H1 (cell line): Measurements from ENCODE around the gene UPK2. TPM values are rescaled to one million over a fixed set of nuclear protein-coding genes. Genes with fewer than 3 reads are reported as not detected.

Experiments used
- CTCF ChIA-PET: fragments of 300-600 bp; sonication (Branson Sonifier 250); formaldehyde crosslinking; loops from one replicate; lab custom pipeline; 2021; ENCODE audit not compliant: partially characterized antibody; lab: Charles Lee
- POLR2A ChIA-PET: fragments of 300-600 bp; sonication (Branson Sonifier 250); formaldehyde crosslinking; loops from one replicate; lab custom pipeline; 2021; ENCODE audit warnings: inconsistent platforms; ENCODE audit not compliant: partially characterized antibody; lab: Charles Lee
- DNase-seq, 2 experiments: peaks; one replicate each; pipeline versions ENCODE4 v3.0.0 to v3.0.0-alpha.2; 2010 to 2022; ENCODE audit warnings: low spot score in 2 of 2, low read depth in 1 of 2, mixed read lengths in 1 of 2
- FAIRE-seq: peaks from 2 replicates; lab custom pipeline; 2011; peaks lifted over from hg19 to GRCh38; lab: Jason Lieb, UNC
- H2AFZ ChIP-seq: 2 replicates; pipeline ENCODE4 v1.8.1; 2012; ENCODE audit warnings: low read length, inconsistent platforms
- H2AK5ac ChIP-seq: 2 replicates; pipeline ENCODE4 v1.6.1; 2013; ENCODE audit warnings: low read depth, low read length
- H2BK120ac ChIP-seq: replicated peaks from 2 replicates; pipeline ENCODE3; 2013; ENCODE audit warnings: low read depth, low read length, inconsistent platforms
- H2BK12ac ChIP-seq: 2 replicates; pipeline ENCODE4 v1.6.1; 2013; ENCODE audit warnings: low read depth, low read length
- H2BK15ac ChIP-seq: 2 replicates; pipeline ENCODE4 v1.6.1; 2013; ENCODE audit warnings: low read length
- H2BK20ac ChIP-seq: 2 replicates; pipeline ENCODE4 v1.6.1; 2013; ENCODE audit warnings: low read length
- H2BK5ac ChIP-seq: 2 replicates; pipeline ENCODE4 v1.6.1; 2013; ENCODE audit warnings: low read depth, low read length
- H3K14ac ChIP-seq: 2 replicates; pipeline ENCODE4 v1.6.1; 2013; ENCODE audit warnings: inconsistent platforms; ENCODE audit not compliant: insufficient read length
- H3K18ac ChIP-seq: 2 replicates; pipeline ENCODE4 v1.6.1; 2013; ENCODE audit warnings: low read length; ENCODE audit errors: extremely low read depth
- H3K23ac ChIP-seq: 2 replicates; pipeline ENCODE4 v1.6.1; 2013; ENCODE audit warnings: inconsistent platforms; ENCODE audit not compliant: insufficient read length
- H3K23me2 ChIP-seq: 2 replicates; pipeline ENCODE4 v1.6.1; 2013; ENCODE audit warnings: low read depth, low read length
- H3K27ac ChIP-seq: 2 replicates; pipeline ENCODE4 v1.6.1; 2011; ENCODE audit warnings: low read depth, low read length, inconsistent platforms
- H3K27me3 ChIP-seq, 4 experiments: replicated peaks in 1 of 4; 1 replicate in 1 of 4; 2 replicates in 3 of 4; pipeline versions ENCODE4 v1.6.1 to v1.8.1; 2011 to 2013; ENCODE audit warnings: low read length in 3 of 4, mild to moderate bottlenecking in 3 of 4, inconsistent platforms in 2 of 4, mixed read lengths in 2 of 4, moderate library complexity in 1 of 4; ENCODE audit not compliant: control insufficient read depth in 3 of 4, insufficient read depth in 3 of 4; ENCODE audit errors: extremely low read depth in 1 of 4
- H3K36me3 ChIP-seq, 4 experiments: 2 replicates each; pipeline versions ENCODE4 v1.6.1 to v1.8.1; 2011 to 2013; ENCODE audit warnings: mild to moderate bottlenecking in 4 of 4, low read length in 3 of 4, moderate library complexity in 2 of 4, control low read depth in 1 of 4, inconsistent platforms in 1 of 4; ENCODE audit not compliant: insufficient read depth in 4 of 4, control insufficient read depth in 2 of 4
- H3K4ac ChIP-seq: replicated peaks from 2 replicates; pipeline ENCODE3; 2013; ENCODE audit warnings: low read length, low read depth, mixed read lengths, inconsistent platforms; ENCODE audit not compliant: insufficient read length
- H3K4me1 ChIP-seq, 4 experiments: replicated peaks in 1 of 4; 1 replicate in 1 of 4; 2 replicates in 3 of 4; pipeline versions ENCODE4 v1.6.1 to v1.8.1; 2011 to 2013; ENCODE audit warnings: low read length in 3 of 4, inconsistent platforms in 2 of 4, mixed read lengths in 1 of 4; ENCODE audit not compliant: insufficient read depth in 4 of 4, control insufficient read depth in 3 of 4
- H3K4me2 ChIP-seq, 2 experiments: 2 replicates each; pipeline versions ENCODE4 v1.6.1 to v1.8.1; 2011 to 2013; ENCODE audit warnings: low read depth in 2 of 2, low read length in 2 of 2, control low read depth in 1 of 2, inconsistent platforms in 1 of 2, mild to moderate bottlenecking in 1 of 2; ENCODE audit not compliant: insufficient read depth in 1 of 2
- H3K4me3 ChIP-seq, 4 experiments: fragments of 200-600, 300-600 bp in 1 of 4; sonication (generic), shearing (Covaris generic), sonication (Bioruptor Twin) in 1 of 4; 2 replicates each; pipeline versions ENCODE4 v1.5.1 to v1.8.1; 2011 to 2016; ENCODE audit warnings: low read length in 4 of 4, low read depth in 3 of 4, control low read depth in 2 of 4, inconsistent platforms in 2 of 4, mild to moderate bottlenecking in 2 of 4, mixed read lengths in 1 of 4, moderate library complexity in 1 of 4; ENCODE audit not compliant: insufficient read depth in 2 of 4; ENCODE audit errors: extremely low read depth in 1 of 4
- H3K56ac ChIP-seq: replicated peaks from 2 replicates; pipeline ENCODE3; 2013; ENCODE audit warnings: low read depth, mild to moderate bottlenecking, mixed read lengths, low read length, inconsistent platforms; ENCODE audit not compliant: insufficient read length
- H3K79me1 ChIP-seq: 2 replicates; pipeline ENCODE4 v1.6.1; 2013; ENCODE audit warnings: low read depth, low read length, control low read depth
- H3K79me2 ChIP-seq, 2 experiments: 2 replicates each; pipeline versions ENCODE4 v1.6.1 to v1.8.1; 2012 to 2013; ENCODE audit warnings: low read length in 2 of 2, mild to moderate bottlenecking in 2 of 2, inconsistent platforms in 1 of 2; ENCODE audit not compliant: insufficient read depth in 2 of 2, control insufficient read depth in 1 of 2
- H3K9ac ChIP-seq, 4 experiments: replicated peaks in 1 of 4; 1 replicate in 1 of 4; 2 replicates in 3 of 4; pipeline versions ENCODE4 v1.6.1 to v1.8.1; 2011 to 2013; ENCODE audit warnings: low read depth in 3 of 4, low read length in 3 of 4, control low read depth in 2 of 4, mild to moderate bottlenecking in 2 of 4, moderate library complexity in 2 of 4, inconsistent platforms in 1 of 4; ENCODE audit errors: extremely low read depth in 1 of 4
- H3K9me3 ChIP-seq, 2 experiments: 2 replicates each; pipeline versions ENCODE4 v1.6.1 to v1.8.1; 2012 to 2013; ENCODE audit warnings: mild to moderate bottlenecking in 2 of 2, moderate library complexity in 2 of 2, control low read depth in 1 of 2, inconsistent platforms in 1 of 2, low read depth in 1 of 2, low read length in 1 of 2, mixed read lengths in 1 of 2; ENCODE audit not compliant: insufficient read depth in 2 of 2
- H4K20me1 ChIP-seq, 2 experiments: replicated peaks in 1 of 2; 2 replicates each; pipeline versions ENCODE3 to v1.8.1; 2011 to 2013; ENCODE audit warnings: inconsistent platforms in 2 of 2, low read length in 2 of 2, mild to moderate bottlenecking in 1 of 2; ENCODE audit not compliant: insufficient read depth in 2 of 2, control insufficient read depth in 1 of 2
- H4K5ac ChIP-seq: 2 replicates; pipeline ENCODE4 v1.6.1; 2013; ENCODE audit warnings: low read length, low read depth, mixed read lengths, inconsistent platforms; ENCODE audit not compliant: insufficient read length
- H4K8ac ChIP-seq: 2 replicates; pipeline ENCODE4 v1.8.0; 2013; ENCODE audit warnings: mild to moderate bottlenecking, moderate library complexity, low read length, inconsistent platforms; ENCODE audit not compliant: insufficient read depth; ENCODE audit errors: extremely low read depth
- H4K91ac ChIP-seq: replicated peaks from 2 replicates; pipeline ENCODE3; 2013; ENCODE audit warnings: low read length, mixed read lengths, inconsistent platforms; ENCODE audit not compliant: insufficient read length
- ASH2L ChIP-seq: fragments of 200-600, 300-600 bp; sonication (generic); IDR thresholded peaks from one replicate; pipeline ENCODE4 v1.7.1; 2017; ENCODE audit warnings: low read length
- CREB1 ChIP-seq: IDR thresholded peaks from 2 replicates; pipeline ENCODE4 v1.6.1; 2012; ENCODE audit warnings: inconsistent platforms
- GABPA ChIP-seq: IDR thresholded peaks from 2 replicates; pipeline ENCODE4 v1.6.1; 2011; ENCODE audit warnings: mild to moderate bottlenecking, low read length, moderate library complexity, borderline replicate concordance; ENCODE audit not compliant: insufficient read depth
- HDAC2 ChIP-seq, 2 experiments: fragments of 300-600 bp in 1 of 2; sonication (generic) in 1 of 2; IDR thresholded peaks; 2 replicates each; pipeline ENCODE4 v1.6.1; 2011 to 2012; ENCODE audit warnings: low read depth in 2 of 2, low read length in 2 of 2, mild to moderate bottlenecking in 2 of 2, moderate library complexity in 2 of 2, borderline replicate concordance in 1 of 2, inconsistent platforms in 1 of 2
- JUND ChIP-seq: IDR thresholded peaks from 2 replicates; pipeline ENCODE4 v1.6.1; 2011; ENCODE audit warnings: mild to moderate bottlenecking, improper control_type of control experiment, low read length
- MAFK ChIP-seq: IDR thresholded peaks from 2 replicates; pipeline ENCODE4 v1.6.1; 2012; ENCODE audit warnings: low read depth, mild to moderate bottlenecking, improper control_type of control experiment, low read length
- POLR2A ChIP-seq, 2 experiments: IDR thresholded peaks; 1 replicate in 1 of 2; 2 replicates in 1 of 2; pipeline ENCODE4 v1.6.1; 2011; ENCODE audit warnings: low read depth in 2 of 2, low read length in 2 of 2, mild to moderate bottlenecking in 2 of 2; ENCODE audit errors: control extremely low read depth in 1 of 2
- TCF12 ChIP-seq: IDR thresholded peaks from 2 replicates; pipeline ENCODE4 v1.6.1; 2011; ENCODE audit warnings: low read depth, mild to moderate bottlenecking, low read length
- YY1 ChIP-seq: IDR thresholded peaks from 2 replicates; pipeline ENCODE4 v1.6.1; 2011; ENCODE audit warnings: low read depth, mild to moderate bottlenecking, low read length
- WGBS, 2 experiments: shearing (Covaris generic) in 1 of 2; methylation state at CpG; one replicate each; pipeline versions ENCODE4 v1.1.6 to v1.1.7; 2013 to 2015; ENCODE audit warnings: low lambda C conversion rate in 2 of 2, mixed read lengths in 2 of 2, inconsistent platforms in 1 of 2, low coverage in 1 of 2, missing lambda C conversion rate in 1 of 2; ENCODE audit not compliant: insufficient replicate concordance in 2 of 2, insufficient coverage in 1 of 2, insufficient read length in 1 of 2; ENCODE audit errors: extremely low coverage in 1 of 2, missing lambda C conversion rate in 1 of 2; 5-methylcytosine and 5-hydroxymethylcytosine counted together
- polyA plus RNA-seq, 7 experiments: library from polyadenylated mRNA; depleted of rRNA in 3 of 7; stranded (reverse) in 5 of 7; unstranded in 2 of 7; fragments of >200 nt in 5 of 7; fragments of 200-250 nt in 2 of 7; gene quantifications; 1 replicate in 5 of 7; 2 replicates in 1 of 7; 4 replicates in 1 of 7; pipeline versions ENCODE4 v1.2.1 to v1.2.3, GENCODE V29; 2011 to 2013; ENCODE audit warnings: missing spikeins in 2 of 7, mixed read lengths in 2 of 7
- total RNA-seq: library from RNA; stranded (reverse); fragmentation: NEBNext Ultra II Directional; extraction: Animal tissue kit (Norgen Biotek cat#: 25700); gene quantifications from 2 replicates; pipeline ENCODE4 v1.2.1, GENCODE V29; 2021
- TF ChIP-seq, protein P1 (sequence below): IDR thresholded peaks from 2 replicates; pipeline ENCODE4 v1.6.1; 2011; ENCODE audit warnings: low read depth, mild to moderate bottlenecking, low read length; ENCODE audit not compliant: insufficient read depth

Gene UPK2
- total and polyA plus RNA-seq, 2 of the 8 experiments (the other 6 are each of a cell fraction or from before 2014, with no cell fraction given) = 0.76 TPM; not detected in 1

DNA sequence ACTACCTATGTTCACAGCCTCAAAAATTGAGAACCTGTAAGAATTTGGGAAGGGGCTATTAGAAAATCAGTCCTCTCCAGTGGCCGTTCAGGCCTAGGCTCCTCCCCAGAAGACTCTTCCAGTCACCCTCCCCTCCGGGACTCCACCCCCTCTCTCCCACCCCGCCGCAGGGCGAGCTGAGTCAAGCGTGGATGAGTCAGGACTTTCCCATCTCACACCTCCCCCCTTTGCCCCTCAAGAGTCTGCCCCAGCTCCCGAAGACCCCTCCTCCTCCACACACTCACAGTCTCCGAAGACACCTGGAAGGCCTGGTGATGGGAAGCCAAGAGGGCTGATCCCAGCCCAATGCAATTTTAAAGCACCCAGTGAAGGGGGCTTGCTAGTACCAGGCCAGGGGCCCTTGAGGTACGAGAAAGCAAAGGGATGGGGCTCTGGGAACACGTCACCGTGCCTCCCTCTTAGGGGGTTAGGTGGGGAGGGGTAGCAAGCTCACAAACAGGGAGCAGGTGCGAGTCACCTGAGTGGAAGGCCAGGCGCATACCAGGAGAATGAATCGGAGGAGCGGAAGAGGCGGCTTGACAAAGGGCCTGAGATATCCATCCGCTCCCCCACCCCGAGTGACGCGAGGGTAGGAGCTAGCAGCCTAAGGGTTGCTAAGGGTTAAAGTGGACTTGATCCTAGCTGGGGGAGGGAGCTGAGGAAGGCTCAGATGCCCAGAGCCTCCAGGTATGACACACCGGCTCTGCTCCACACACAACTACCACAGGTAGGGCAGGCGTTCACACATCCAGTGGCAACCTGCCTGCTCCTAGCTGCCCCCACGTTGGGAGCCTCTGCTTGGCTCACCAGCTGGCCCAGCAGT, 44.0 kb upstream of the UPK2 start:
- Histone ChIP-seq H2AK5ac (peak overlapping the region; percentile 82), H3K9ac (peak overlapping the region in 2 of 4 experiments; percentile 61 to 64; a peak in 4 of 7 replicates), H2BK5ac (peak overlapping the region; percentile 100), H2BK15ac (peak overlapping the region; percentile 88; the same call in 1 of the 2 replicates), H3K56ac (peak overlapping the region; percentile 67), H2BK12ac (peak overlapping the region; percentile 99), H4K5ac (peak overlapping the region; percentile 70), H3K18ac (peak overlapping the region; percentile 99), H2BK20ac (peak overlapping the region; percentile 100), H4K91ac (peak overlapping the region; percentile 84), H3K23me2 (peaks cover 19% of the 10 kb centered on the region), H4K20me1 (peaks cover 0 to 10% of the 10 kb centered on the region in 2 experiments), H3K14ac (no peak overlapping the region), H4K8ac (peak overlapping the region; percentile 93), H3K4me2 (peak overlapping the region; percentile 76 to 92), H3K4me1 (peaks cover 13 to 80% (median 67%) of the 10 kb centered on the region in 4 experiments), H3K79me2 (peaks cover 4 to 74% of the 10 kb centered on the region in 2 experiments), H3K9me3 (no peaks in the 10 kb centered on the region), H3K4ac (peak overlapping the region; percentile 82), H3K4me3 (peak overlapping the region; percentile 16 to 61 (median 51)), H3K27ac (peak overlapping the region; percentile 89), H3K79me1 (peaks cover 16% of the 10 kb centered on the region), H2AFZ (no peak overlapping the region), H3K27me3 (no peaks in the 10 kb centered on the region), H3K23ac (no peak overlapping the region), H3K36me3 (0 out of 8 replicates have a peak, but pooled peaks cover 0 to 4% (median 0%) of the 10 kb centered on the region in 4 experiments), H2BK120ac (peak overlapping the region; percentile 82)
- ChIA-PET CTCF (interaction anchor here (0.6 to 2.9 kb wide), 8 partner anchors 10 to 224 kb away, joined by 3 to 12 read pairs (median 3); partner anchors contain the start of gene C2CD2L), POLR2A (interaction anchor here (0.6 to 10.7 kb wide), 17 partner anchors 14 to 410 kb away, joined by 3 to 101 read pairs (median 4); partner anchors contain the start of genes CENATAC, DDX6, DPAGT1 and HYOU1)
- DNase-seq (peak in 1 of 2 experiments; percentile 86), FAIRE-seq (peak; percentile 95)
- WGBS, 2 experiments = 5% methylated on average over 23 of the region's 23 CpGs; no CpG with 5 or more reads in 1 of the 2 experiments
- TF ChIP-seq YY1 = 0 out of 2 replicates have a peak, but pooled peaks have one; percentile 56
- TF ChIP-seq TCF12 = peak; percentile 72; the same call in 1 of the 2 replicates
- peak; percentile 83; the same call in 1 of the 2 replicates for TF ChIP-seq MAFK
- TF ChIP-seq ASH2L = peak; percentile 60
- peak; percentile 40; the same call in 1 of the 2 replicates for TF ChIP-seq GABPA
- TF ChIP-seq HDAC2 (IDR thresholded peaks at IDR 0.05; ENCODE audit: borderline replicate concordance in 1 of 2, low read depth in 2 of 2, low read length in 2 of 2) = 0 out of 4 replicates have a peak, but pooled peaks of 1 of the 2 experiments have one; percentile 64
- TF ChIP-seq, protein P1, sequence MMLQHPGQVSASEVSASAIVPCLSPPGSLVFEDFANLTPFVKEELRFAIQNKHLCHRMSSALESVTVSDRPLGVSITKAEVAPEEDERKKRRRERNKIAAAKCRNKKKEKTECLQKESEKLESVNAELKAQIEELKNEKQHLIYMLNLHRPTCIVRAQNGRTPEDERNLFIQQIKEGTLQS = no peak
- peak in 1 of 2 experiments; percentile 80; a peak in 2 of 3 replicates for TF ChIP-seq POLR2A (IDR thresholded peaks at IDR 0.05; ENCODE audit: control extremely low read depth in 1 of 2, low read depth in 2 of 2, low read length in 2 of 2)
- peak; percentile 65 for TF ChIP-seq CREB1
- peak; percentile 68 for TF ChIP-seq JUND
